Measurements from ENCODE around the gene RUFY1. TPM values are rescaled to one million over a fixed set of nuclear protein-coding genes. Genes with fewer than 3 reads are reported as not detected.

RUFY1 gene
- total and polyA plus RNA-seq, 2 of the 13 experiments (the other 11 are each of a cell fraction or from before 2014, with no cell fraction given) = 19.9 to 31.9 TPM

DNA sequence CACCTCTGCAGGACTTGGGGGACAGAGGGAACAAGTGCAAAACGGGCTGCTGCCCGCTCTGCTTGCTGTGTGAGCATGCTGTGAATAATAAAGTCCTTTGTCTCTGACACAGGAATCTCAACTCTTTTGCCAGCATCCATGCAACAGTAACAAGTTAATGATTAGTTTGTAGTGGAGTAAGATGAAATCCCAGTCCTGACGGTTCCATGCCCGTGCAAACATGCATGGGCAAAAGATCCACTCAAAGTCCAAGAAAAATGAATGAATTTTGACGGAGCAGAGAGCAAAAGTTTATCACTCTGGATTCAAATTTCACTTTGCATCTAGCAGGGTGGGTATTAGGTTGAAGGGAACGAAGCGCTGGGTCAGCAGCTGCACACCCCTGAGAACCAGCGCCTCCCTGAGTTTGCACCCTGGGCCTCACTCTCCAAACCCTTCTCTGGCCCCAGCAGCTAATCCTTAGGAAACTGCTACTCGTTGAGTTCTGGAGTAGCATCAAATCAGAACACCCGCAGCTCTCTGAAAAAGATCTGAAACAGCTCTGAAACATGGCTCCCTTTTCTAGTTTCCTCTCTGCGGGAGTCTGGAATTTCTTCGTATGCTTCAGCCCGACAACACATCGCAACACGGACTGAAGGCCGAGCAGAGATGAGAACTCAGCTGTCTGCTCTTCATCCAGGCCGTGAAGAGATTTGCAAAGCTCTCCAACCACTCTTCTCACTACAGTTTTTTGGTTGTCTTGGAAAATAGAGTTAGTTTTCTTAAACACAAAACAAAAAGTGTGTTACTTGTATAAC lies 45.6 kb upstream of the RUFY1 start (continued):
- TF ChIP-seq, protein P1, sequence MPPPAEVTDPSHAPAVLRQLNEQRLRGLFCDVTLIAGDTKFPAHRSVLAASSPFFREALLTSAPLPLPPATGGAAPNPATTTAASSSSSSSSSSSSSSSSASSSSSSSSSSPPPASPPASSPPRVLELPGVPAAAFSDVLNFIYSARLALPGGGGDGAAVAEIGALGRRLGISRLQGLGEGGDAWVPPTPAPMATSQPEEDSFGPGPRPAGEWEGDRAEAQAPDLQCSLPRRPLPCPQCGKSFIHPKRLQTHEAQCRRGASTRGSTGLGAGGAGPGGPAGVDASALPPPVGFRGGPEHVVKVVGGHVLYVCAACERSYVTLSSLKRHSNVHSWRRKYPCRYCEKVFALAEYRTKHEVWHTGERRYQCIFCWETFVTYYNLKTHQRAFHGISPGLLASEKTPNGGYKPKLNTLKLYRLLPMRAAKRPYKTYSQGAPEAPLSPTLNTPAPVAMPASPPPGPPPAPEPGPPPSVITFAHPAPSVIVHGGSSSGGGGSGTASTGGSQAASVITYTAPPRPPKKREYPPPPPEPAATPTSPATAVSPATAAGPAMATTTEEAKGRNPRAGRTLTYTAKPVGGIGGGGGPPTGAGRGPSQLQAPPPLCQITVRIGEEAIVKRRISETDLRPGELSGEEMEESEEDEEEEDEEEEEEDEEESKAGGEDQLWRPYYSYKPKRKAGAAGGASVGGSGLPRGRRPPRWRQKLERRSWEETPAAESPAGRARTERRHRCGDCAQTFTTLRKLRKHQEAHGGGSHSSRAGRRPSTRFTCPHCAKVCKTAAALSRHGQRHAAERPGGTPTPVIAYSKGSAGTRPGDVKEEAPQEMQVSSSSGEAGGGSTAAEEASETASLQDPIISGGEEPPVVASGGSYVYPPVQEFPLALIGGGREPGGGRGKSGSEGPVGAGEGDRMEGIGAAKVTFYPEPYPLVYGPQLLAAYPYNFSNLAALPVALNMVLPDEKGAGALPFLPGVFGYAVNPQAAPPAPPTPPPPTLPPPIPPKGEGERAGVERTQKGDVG (CRISPR knock-in tag; IDR thresholded peaks at IDR 0.05; ENCODE audit: borderline replicate concordance) = no peak
- TF ChIP-seq ZNF839 (CRISPR knock-in tag; IDR thresholded peaks at IDR 0.05; ENCODE audit: borderline replicate concordance) = no peak
- TF ChIP-seq NCOA2 (CRISPR knock-in tag; IDR thresholded peaks at IDR 0.05) = peak; percentile 66
- 0 out of 2 replicates have a peak, but pooled peaks have one; percentile 26 for TF ChIP-seq ZNF598 (CRISPR knock-in tag; IDR thresholded peaks at IDR 0.05; ENCODE audit: borderline replicate concordance)
- no peak for TF ChIP-seq REL (CRISPR knock-in tag; conservative IDR thresholded peaks at IDR 0.05)
- no peak for TF ChIP-seq ZNF337 (CRISPR knock-in tag; IDR thresholded peaks at IDR 0.05; ENCODE audit: borderline replicate concordance, low read depth)
- TF ChIP-seq, protein P2, sequence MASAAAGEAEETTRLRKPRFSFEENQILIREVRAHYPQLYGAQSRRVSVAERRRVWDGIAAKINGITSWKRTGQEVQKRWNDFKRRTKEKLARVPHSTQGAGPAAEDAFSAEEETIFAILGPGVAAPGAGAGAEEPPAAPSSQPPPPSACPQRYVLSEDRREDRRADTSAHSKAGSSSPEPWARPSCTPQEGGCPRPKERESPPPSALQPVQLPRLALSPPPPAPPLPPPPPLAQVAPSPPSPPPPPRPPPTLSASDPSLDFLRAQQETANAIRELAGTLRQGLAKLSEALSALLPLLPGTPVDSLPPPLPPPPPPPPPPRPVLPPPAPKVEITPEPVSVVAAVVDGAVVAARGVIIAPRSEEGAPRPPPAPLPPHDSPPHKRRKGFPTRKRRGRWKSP (CRISPR knock-in tag; IDR thresholded peaks at IDR 0.05) = no peak
- TF ChIP-seq, protein P3, sequence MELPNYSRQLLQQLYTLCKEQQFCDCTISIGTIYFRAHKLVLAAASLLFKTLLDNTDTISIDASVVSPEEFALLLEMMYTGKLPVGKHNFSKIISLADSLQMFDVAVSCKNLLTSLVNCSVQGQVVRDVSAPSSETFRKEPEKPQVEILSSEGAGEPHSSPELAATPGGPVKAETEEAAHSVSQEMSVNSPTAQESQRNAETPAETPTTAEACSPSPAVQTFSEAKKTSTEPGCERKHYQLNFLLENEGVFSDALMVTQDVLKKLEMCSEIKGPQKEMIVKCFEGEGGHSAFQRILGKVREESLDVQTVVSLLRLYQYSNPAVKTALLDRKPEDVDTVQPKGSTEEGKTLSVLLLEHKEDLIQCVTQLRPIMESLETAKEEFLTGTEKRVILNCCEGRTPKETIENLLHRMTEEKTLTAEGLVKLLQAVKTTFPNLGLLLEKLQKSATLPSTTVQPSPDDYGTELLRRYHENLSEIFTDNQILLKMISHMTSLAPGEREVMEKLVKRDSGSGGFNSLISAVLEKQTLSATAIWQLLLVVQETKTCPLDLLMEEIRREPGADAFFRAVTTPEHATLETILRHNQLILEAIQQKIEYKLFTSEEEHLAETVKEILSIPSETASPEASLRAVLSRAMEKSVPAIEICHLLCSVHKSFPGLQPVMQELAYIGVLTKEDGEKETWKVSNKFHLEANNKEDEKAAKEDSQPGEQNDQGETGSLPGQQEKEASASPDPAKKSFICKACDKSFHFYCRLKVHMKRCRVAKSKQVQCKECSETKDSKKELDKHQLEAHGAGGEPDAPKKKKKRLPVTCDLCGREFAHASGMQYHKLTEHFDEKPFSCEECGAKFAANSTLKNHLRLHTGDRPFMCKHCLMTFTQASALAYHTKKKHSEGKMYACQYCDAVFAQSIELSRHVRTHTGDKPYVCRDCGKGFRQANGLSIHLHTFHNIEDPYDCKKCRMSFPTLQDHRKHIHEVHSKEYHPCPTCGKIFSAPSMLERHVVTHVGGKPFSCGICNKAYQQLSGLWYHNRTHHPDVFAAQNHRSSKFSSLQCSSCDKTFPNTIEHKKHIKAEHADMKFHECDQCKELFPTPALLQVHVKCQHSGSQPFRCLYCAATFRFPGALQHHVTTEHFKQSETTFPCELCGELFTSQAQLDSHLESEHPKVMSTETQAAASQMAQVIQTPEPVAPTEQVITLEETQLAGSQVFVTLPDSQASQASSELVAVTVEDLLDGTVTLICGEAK (IDR thresholded peaks at IDR 0.05) = no peak
- TF ChIP-seq, protein P3 (CRISPR knock-in tag; IDR thresholded peaks at IDR 0.05) = peak; percentile 86
- TF ChIP-seq, protein P4, sequence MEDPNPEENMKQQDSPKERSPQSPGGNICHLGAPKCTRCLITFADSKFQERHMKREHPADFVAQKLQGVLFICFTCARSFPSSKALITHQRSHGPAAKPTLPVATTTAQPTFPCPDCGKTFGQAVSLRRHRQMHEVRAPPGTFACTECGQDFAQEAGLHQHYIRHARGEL (CRISPR knock-in tag; IDR thresholded peaks at IDR 0.05) = no peak
- TF ChIP-seq FOXK2 (IDR thresholded peaks at IDR 0.05) = no peak
- TF ChIP-seq, protein P5, sequence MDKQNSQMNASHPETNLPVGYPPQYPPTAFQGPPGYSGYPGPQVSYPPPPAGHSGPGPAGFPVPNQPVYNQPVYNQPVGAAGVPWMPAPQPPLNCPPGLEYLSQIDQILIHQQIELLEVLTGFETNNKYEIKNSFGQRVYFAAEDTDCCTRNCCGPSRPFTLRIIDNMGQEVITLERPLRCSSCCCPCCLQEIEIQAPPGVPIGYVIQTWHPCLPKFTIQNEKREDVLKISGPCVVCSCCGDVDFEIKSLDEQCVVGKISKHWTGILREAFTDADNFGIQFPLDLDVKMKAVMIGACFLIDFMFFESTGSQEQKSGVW (CRISPR knock-in tag; IDR thresholded peaks at IDR 0.05; ENCODE audit: borderline replicate concordance) = no peak
- TF ChIP-seq GABPA (IDR thresholded peaks at IDR 0.05; ENCODE audit: low read depth, low read length) = no peak
- no peak for TF ChIP-seq GABPA (CRISPR knock-in tag; IDR thresholded peaks at IDR 0.05; ENCODE audit: low read depth)
